PC-9 (cell line): Measurements from ENCODE around the gene CDNF.
"Not testable (repeated sequence)": the region's sequence is repeated elsewhere in the genome, so short reads cannot be mapped to it uniquely, and the experiment has no call there.

Experiments used
- CTCF ChIP-seq: fragments of 200-600 bp; sonication (generic); conservative IDR thresholded peaks from 2 replicates; pipeline ENCODE4 v1.6.1; 2017; ENCODE audit warnings: mixed run types, antibody characterized with exemption, mild to moderate bottlenecking, moderate library complexity
- EZH2 ChIP-seq: fragments of 200-600 bp; sonication (generic); IDR thresholded peaks from 2 replicates; pipeline ENCODE4 v1.8.0; 2017; ENCODE audit warnings: antibody characterized with exemption, low read depth

GRCh38 chr10:14816717-14817116 is 21.1 kb downstream of the CDNF start:
- not testable (repeated sequence) for TF ChIP-seq EZH2, CTCF
